Stimulated activated CD4-positive, alpha-beta T cell treated with anti-CD3 and anti-CD28 coated beads, Interleukin-15, amount 100 ng/mL, for 48 hours (primary cell): Measurements from ENCODE around the gene PSMB2.
A peak's percentile ranks its signal among the peaks of the same experiment; 100 is the strongest.

Experiments used
- DNase-seq, 2 donors: peaks; one replicate each; pipeline ENCODE4 v3.0.0-alpha.2; 2020; ENCODE audit warnings: low read depth in 2 of 2

PSMB2 gene

GRCh38 chr1:35572296-35572695 lies 69.0 kb downstream of the PSMB2 start:
- no peak for DNase-seq

DNA sequence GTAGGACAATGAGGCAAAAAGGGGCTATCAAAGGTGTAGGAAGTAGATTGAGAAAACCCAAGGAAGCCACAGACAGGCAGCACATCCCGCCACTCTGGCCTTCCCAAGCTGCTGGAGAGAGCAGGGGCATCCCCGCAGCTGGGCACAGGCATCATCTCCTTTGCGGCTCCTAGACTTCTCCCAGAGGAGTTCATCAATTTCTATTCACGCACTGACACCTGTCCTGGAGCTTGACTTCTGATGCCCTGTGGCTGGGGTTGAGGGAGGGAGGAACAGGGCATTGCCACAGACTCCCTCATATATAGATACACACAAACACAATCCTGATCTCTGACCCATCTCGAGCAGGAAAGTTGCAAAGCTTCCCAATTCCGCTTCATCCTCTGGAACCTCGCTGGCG lies 70.1 kb downstream of the PSMB2 start:
- no peak for DNase-seq

- DNase-seq: no peak
Measured at GRCh38 chr1:35570589-35571137, 70.7 kb downstream of the PSMB2 start.

- DNase-seq: no peak
Measured at GRCh38 chr1:35569936-35570335, 71.4 kb downstream of the PSMB2 start.

- DNase-seq: peak in 1 of 2 donors; percentile 52
Measured at GRCh38 chr1:35568975-35569395, 72.3 kb downstream of the PSMB2 start.

GRCh38 chr1:35567947-35568558 lies 73.3 kb downstream of the PSMB2 start:
- no peak for DNase-seq

- no peak for DNase-seq
Measured at GRCh38 chr1:35565742-35566133, 75.6 kb downstream of the PSMB2 start.

GRCh38 chr1:35564884-35565741 lies 76.2 kb downstream of the PSMB2 start:
- DNase-seq: no peak

- peak; percentile 63 to 78 for DNase-seq
Measured at GRCh38 chr1:35564037-35564883, 77.1 kb downstream of the PSMB2 start.

DNA sequence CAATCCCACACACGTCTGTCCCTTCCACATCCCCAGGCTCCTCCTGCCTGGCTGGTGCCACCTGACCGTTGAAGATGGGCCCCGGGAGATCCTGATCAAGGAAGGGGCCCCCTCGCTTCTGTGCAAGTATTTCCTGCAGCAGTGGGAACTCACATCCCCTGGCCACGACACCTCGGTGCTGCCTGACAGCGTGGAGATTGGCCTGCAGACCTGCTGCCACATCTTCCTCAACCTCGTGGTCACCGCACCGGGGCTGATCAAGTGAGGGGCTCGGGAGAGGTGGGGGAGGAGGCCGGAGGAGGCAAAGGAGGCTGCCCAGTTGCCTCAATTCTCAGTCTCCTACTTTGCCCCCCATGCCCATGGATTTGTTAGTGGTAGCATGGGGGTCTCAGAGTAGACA lies 78.2 kb downstream of the PSMB2 start:
- DNase-seq: no peak

DNA sequence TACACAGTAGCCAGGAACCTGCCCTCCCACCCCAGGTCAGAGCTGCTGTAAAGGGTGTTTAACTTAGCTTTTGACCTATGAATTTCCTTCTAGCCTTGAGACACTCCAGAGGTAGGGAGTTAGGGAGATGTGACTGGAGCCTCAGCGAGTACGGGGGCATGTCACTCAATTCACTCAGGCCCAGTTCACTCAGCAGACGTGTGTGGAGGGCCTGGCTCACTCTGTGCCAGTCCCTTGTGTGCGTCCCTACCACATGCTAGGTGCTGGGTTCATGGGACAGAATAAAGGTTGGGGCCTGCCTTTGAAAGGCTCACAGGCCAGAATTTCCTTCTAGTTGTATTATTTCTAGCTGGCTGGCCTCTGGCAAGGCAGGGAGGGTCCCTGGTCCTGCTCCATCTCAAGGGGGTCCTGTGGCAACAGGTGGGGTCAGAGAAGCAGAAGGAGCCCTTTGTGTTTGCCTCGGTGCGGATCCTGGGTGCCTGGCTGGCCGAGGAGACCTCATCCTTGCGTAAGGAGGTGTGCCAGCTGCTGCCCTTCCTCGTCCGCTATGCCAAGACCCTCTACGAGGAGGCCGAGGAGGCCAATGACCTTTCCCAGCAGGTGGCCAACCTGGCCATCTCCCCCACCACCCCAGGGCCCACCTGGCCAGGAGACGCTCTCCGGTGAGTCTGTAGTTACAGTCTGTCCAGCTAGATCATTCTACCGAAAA lies 79.2 kb downstream of the PSMB2 start:
- no peak for DNase-seq

GRCh38 chr1:35561297-35561971 lies 79.9 kb downstream of the PSMB2 start:
- no peak for DNase-seq

DNA sequence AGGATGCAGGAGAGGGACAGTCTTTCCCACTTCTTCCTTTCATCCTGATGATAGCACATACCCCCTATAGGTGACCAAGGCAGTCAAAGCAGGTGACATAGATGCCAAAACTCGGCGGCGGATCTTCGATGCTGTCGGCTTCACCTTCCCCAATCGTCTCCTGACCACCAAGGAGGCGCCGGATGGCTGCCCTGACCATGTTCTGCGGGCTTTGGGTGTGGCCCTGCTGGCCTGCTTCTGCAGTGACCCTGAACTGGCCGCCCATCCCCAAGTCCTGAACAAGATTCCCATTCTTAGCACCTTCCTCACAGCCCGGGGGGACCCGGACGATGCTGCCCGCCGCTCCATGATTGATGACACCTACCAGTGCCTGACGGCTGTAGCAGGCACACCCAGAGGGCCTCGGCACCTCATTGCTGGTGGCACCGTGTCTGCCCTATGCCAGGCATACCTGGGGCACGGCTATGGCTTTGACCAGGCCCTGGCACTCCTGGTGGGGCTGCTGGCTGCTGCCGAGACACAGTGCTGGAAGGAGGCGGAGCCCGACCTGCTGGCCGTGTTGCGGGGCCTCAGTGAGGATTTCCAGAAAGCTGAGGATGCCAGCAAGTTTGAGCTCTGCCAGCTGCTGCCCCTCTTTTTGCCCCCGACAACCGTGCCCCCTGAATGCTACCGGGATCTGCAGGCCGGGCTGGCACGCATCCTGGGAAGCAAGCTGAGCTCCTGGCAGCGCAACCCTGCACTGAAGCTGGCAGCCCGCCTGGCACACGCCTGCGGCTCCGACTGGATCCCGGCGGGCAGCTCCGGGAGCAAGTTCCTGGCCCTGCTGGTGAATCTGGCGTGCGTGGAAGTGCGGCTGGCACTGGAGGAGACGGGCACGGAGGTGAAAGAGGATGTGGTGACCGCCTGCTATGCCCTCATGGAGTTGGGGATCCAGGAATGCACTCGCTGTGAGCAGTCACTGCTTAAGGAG lies 80.8 kb downstream of the PSMB2 start:
- DNase-seq: no peak

- DNase-seq: no peak
Measured at GRCh38 chr1:35559317-35559944, 81.9 kb downstream of the PSMB2 start.

DNA sequence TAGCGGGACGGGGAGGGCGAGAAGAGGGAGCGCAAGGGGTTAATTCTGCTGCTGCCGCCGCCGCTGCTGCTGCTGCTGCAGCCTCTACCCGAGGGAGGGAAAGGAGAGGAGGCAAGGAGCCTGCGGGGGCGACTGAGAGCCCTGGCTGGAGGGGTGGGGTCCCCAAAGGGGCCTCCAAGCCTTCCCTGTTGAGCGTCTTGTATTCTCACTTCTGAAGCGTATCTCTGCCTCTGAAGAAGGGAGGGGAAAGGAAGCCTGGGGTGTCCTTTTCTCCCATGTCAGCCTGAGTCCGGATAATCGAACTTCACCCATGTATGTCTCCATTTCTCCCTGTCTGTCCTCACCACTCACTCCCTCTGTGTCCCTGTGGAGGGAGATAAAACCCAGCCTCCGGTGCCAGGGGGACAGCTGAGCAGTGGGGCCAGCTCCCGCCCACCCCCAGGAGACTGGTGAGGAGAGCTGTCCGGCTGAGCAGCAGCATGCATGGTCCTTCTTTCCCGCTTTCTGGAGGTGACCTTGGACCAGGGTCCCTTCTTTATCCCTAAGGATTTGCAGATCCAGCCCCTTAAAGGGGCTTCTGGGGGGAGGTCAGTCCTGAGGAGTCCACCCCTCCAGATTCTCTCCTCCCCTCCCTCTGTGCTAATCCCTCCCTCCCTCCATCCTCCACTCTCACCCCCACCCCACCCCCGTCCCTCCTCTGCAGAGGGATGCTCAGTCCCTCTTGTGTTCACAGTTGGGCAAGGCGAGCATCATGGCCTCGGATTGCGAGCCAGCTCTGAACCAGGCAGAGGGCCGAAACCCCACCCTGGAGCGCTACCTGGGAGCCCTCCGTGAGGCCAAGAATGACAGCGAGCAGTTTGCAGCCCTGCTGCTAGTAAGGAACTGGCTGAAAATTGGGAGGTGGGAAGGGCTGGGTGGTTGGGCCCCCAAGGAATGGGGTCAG lies 82.7 kb downstream of the PSMB2 start:
- DNase-seq: no peak

DNA sequence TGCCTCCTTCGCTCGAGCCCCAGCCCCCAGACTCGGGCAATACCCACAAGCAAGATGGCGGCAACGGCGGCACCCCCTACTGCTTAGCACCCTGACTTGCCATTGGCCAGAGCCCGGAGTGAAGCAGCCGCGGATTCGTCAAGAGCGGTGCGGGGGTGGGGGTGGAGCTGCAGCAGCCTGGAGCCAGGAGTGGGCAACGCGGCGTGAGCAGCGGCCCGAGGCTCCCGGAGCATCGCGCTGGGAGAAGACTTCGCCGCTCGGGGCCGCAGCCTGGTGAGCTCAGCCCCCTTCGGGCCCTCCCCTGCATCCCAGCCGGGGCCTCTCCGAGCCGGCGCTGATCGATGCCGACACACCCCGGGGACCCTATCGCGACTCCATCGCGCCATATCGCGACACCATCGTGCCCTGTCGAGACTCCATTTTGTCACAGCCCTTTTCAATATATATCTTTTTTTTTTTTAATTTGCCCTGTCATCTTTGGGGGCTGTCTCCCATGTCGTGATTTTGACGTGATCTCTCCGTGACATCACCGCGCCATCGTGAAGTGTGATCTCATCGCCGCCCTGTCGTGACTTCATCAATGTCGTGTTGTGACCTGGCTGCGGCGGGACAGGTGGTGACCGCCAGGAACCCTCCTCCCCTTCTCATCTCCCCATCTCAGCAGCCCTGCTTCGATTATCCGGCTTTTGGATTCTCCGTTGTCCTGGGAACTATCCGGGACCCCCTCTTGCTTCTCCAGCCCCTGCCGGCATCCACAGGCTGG lies 83.5 kb downstream of the PSMB2 start, which contains the start of gene NCDN:
Gene NCDN (plus strand): TSS at position 189 of the 763 bp plus-strand sequence. CDS start 392 bp downstream, at position 581.
- DNase-seq: peak; percentile 95 to 97

- no peak for DNase-seq
Measured at GRCh38 chr1:35557118-35557610, 84.2 kb downstream of the PSMB2 start, which contains the start of gene KIAA0319L. TSS of gene KIAA0319L (minus strand) at chr1:35557403. CDS start at chr1:35554491, 2,912 bp downstream.
